Measurements from ENCODE around the gene POLR2E.

- TF ChIP-seq CTCF (IDR thresholded peaks at IDR 0.05) (no peak), REST (IDR thresholded peaks at IDR 0.05; ENCODE audit: insufficient read depth in 1 of 2, low read depth in 2 of 2, low read length in 1 of 2) (no peak), POLR2AphosphoS5 (IDR thresholded peaks at IDR 0.05; ENCODE audit: low read depth, low read length) (no peak), SIN3A (IDR thresholded peaks at IDR 0.05; ENCODE audit: borderline replicate concordance, insufficient read depth, low read depth, low read length) (no peak), TCF7L2 (IDR thresholded peaks at IDR 0.05; ENCODE audit: low read depth, low read length) (no peak)
Observed at GRCh38 chr19:1133471-1133929, 38.3 kb upstream of the POLR2E start.

All from Panc1 (cell line).